HK-2 (cell line): ENCODE measurements around the gene FOXE3.
"Not testable (repeated sequence)": the region's sequence is repeated elsewhere in the genome, so short reads cannot be mapped to it uniquely, and the experiment has no call there.

Experiments
- DNase-seq: peaks from one replicate; pipeline ENCODE4 v3.0.0-alpha.2; 2018; ENCODE audit not compliant: unreplicated experiment

The FOXE3 gene

GRCh38 chr1:47449822-47450552 is 33.9 kb downstream of the FOXE3 start:
- DNase-seq: no peak

- DNase-seq: no peak
Measured at GRCh38 chr1:47450606-47451005, 34.5 kb downstream of the FOXE3 start.

GRCh38 chr1:47452426-47452825 is 36.3 kb downstream of the FOXE3 start:
- DNase-seq: no peak

GRCh38 chr1:47453910-47454309 is 37.8 kb downstream of the FOXE3 start:
- DNase-seq: not testable (repeated sequence)

GRCh38 chr1:47456250-47456649 is 40.2 kb downstream of the FOXE3 start:
- DNase-seq: no peak

- DNase-seq: not testable (repeated sequence)
Measured at GRCh38 chr1:47457547-47457946, 41.5 kb downstream of the FOXE3 start.

- no peak for DNase-seq
Measured at GRCh38 chr1:47459253-47459788, 43.2 kb downstream of the FOXE3 start.

GRCh38 chr1:47460040-47460439 is 44.0 kb downstream of the FOXE3 start:
- no peak for DNase-seq

GRCh38 chr1:47460456-47460855 is 44.4 kb downstream of the FOXE3 start:
- no peak for DNase-seq

GRCh38 chr1:47465605-47466004 is 49.5 kb downstream of the FOXE3 start:
- DNase-seq: no peak
